Activated T-helper 1 cell treated with anti-CD3 and anti-CD28 coated beads, Interleukin-2, amount 50 U/mL, for 16 hours (primary cell): ENCODE measurements around the gene VAC14.
"Not testable (repeated sequence)": the region's sequence is repeated elsewhere in the genome, so short reads cannot be mapped to it uniquely, and the experiment has no call there.

ENCODE experiments used
- DNase-seq, 2 donors: peaks; one replicate each; pipeline ENCODE4 v3.0.0-alpha.2; 2020; ENCODE audit warnings: low read depth in 1 of 2, low spot score in 1 of 2

Gene VAC14

GRCh38 chr16:70648606-70649005 is 152.4 kb downstream of the VAC14 start:
- DNase-seq, result no peak

- no peak for DNase-seq
These were observed 153.3 kb downstream of the VAC14 start for GRCh38 chr16:70647441-70648359.

- no peak for DNase-seq
These were observed 154.4 kb downstream of the VAC14 start, which contains the start of gene IL34 for GRCh38 chr16:70646260-70647241. Gene IL34, plus strand, starts transcription at chr16:70646559. Its CDS starts 389 bp downstream, at chr16:70646948.

- DNase-seq, result no peak
These were observed 156.0 kb downstream of the VAC14 start for GRCh38 chr16:70644763-70645597.

- not testable (repeated sequence) for DNase-seq
These were observed 157.7 kb downstream of the VAC14 start for GRCh38 chr16:70643264-70643663.

DNA sequence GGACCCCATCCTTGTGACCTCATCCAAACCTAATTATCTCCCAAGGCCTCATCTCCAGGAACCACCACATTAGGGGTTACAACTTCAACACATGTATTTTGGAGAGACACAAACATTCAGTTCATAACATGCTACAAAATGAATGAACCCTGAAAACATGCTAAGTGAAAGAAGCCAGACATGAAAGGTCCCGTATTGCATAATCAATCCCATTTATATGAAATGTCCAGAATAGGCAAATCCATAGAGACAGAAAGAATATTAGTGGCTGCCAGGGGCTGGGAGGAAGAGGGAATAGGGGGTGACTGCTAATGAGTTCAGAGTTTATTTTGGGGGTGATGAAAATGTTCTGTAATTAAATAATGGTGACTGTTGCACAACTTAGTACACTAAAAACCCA is 158.3 kb downstream of the VAC14 start:
- no peak for DNase-seq

DNA sequence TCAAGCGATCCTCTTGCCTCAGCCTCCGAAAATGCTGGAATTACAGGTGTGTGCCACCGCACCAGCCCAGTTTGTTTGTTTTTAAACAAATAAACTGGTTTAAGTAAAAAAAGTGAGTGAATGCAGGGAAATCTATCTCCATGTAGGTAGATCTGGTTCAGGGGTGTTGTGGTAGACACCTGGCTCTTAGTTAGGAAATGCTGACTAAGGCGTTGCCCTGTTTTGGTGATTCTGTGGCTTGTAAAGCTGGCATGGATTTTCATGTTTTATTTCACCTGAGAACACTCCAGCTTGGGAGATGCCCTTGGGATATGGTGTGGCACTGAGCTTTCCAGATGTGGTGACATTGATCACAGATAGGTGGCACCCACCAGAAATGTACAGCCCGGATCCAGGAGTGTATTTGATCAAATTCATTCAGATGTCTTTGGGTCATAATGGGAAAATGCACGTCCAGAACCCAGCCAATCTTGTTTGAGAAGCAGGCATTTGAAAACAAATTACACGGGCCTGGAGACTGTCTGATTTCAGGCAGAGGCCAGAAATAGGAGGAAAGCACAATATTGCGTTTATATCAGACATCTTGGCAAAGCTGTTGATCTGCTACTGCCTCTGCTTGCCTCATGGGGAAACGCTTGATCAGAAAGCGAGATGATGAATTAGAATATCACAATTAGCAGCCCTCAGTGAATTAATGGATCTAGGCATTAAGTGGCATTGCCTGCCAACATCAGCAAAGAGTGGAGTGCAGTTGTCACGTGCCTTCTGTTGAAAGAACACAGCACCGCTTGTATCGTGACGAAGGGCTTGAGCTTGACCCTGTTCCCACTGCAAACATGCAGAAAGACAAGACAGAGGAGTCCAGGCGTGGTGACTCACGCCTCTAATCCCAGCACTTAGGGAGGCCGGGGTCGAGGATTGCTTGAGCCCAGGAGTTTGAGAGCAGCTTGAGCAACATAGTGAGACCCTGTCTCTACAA is 161.9 kb downstream of the VAC14 start:
- no peak for DNase-seq
